ENCODE measurements around the gene LPAR1. TPM values are rescaled to one million over a fixed set of nuclear protein-coding genes. Genes with fewer than 3 reads are reported as not detected.
"Not testable (repeated sequence)": the region's sequence is repeated elsewhere in the genome, so short reads cannot be mapped to it uniquely, and the experiment has no call there.

The LPAR1 gene
- total and polyA plus RNA-seq, 11 donors, result 3.7 to 19.3 (median 6.9) TPM

GRCh38 chr9:110828264-110828663, 210.0 kb downstream of the LPAR1 start:
- ATAC-seq (peak; percentile 73 to 95 (median 78)), DNase-seq (peak in 4 of 5 donors; percentile 37 to 60 (median 50))
- Histone ChIP-seq H3K4me3 (no peak overlapping the region), H3K27ac (peak overlapping the region in 8 of 12 donors; percentile 22 to 64 (median 46)), H3K27me3 (no peaks in the 10 kb centered on the region), H3K4me1 (peaks cover 0 to 8% (median 0%) of the 10 kb centered on the region in 12 donors), H3K9me3 (peaks cover 0 to 14% (median 0%) of the 10 kb centered on the region in 12 donors), H3K36me3 (no peaks in the 10 kb centered on the region)
- intact Hi-C loops (cut with DNase I), result no loop called here
- WGBS, 4 donors, result 58 to 72% (median 60%) methylated on average over 3 of the region's 3 CpGs
- no peak for TF ChIP-seq POLR2A (IDR thresholded peaks at IDR 0.05)
- TF ChIP-seq, protein P1, sequence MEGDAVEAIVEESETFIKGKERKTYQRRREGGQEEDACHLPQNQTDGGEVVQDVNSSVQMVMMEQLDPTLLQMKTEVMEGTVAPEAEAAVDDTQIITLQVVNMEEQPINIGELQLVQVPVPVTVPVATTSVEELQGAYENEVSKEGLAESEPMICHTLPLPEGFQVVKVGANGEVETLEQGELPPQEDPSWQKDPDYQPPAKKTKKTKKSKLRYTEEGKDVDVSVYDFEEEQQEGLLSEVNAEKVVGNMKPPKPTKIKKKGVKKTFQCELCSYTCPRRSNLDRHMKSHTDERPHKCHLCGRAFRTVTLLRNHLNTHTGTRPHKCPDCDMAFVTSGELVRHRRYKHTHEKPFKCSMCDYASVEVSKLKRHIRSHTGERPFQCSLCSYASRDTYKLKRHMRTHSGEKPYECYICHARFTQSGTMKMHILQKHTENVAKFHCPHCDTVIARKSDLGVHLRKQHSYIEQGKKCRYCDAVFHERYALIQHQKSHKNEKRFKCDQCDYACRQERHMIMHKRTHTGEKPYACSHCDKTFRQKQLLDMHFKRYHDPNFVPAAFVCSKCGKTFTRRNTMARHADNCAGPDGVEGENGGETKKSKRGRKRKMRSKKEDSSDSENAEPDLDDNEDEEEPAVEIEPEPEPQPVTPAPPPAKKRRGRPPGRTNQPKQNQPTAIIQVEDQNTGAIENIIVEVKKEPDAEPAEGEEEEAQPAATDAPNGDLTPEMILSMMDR (IDR thresholded peaks at IDR 0.05), result no peak

DNA sequence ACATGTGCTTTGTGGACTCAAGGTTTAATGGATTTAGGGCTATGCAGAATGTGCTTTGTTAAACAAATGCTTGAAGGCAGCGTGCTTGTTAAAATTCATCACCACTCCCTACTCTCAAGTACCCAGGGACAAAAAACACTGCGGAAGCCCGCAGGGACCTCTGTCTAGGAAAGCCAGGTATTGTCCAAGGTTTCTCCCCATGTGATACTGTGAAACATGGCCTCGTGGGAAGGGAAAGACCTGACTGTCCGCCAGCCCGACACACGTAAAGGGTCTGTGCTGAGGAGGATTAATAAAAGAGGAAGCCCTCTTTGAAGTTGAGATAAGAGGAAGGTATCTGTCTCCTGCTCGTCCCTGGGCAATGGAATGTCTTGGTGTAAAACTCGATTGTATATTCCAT, 211.9 kb downstream of the LPAR1 start:
- H3K27me3 ChIP-seq; H3K4me3 ChIP-seq; intact Hi-C loops (cut with DNase I); H3K36me3 ChIP-seq; ATAC-seq; H3K4me1 ChIP-seq; H3K27ac ChIP-seq; DNase-seq: not testable (repeated sequence)
- peaks cover 0 to 14% (median 0%) of the 10 kb centered on the region in 12 donors for H3K9me3 ChIP-seq
- WGBS, 4 donors, result 67 to 72% (median 71%) methylated on average over 8 to 9 of the region's 9 CpGs

DNA sequence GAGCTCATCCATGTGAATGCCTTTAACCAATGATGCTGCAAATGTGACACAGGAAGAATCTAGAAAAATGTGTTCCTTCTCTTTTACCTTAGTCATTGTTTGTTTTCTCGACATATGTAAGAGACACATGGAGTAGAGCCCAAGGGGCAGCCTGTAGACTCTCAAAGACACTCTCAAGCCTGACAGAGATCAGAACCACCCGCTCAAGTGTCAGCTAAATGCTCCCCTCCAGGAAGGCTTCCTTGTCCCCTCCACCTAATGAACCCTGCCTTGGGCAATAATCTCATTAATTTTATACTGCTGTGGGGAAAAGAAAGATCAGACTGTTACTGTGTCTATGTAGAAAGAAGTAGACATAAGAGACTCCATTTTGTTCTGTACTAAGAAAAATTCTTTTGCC, 212.3 kb downstream of the LPAR1 start:
- 67 to 87% (median 73%) methylated on average over 2 of the region's 2 CpGs for WGBS, 4 donors
- intact Hi-C loops (cut with DNase I), result no loop called here
- Histone ChIP-seq H3K4me1 (peaks cover 0 to 8% (median 0%) of the 10 kb centered on the region in 12 donors), H3K4me3 (no peak overlapping the region), H3K36me3 (no peaks in the 10 kb centered on the region), H3K27me3 (no peaks in the 10 kb centered on the region), H3K9me3 (peaks cover 0 to 14% (median 0%) of the 10 kb centered on the region in 12 donors), H3K27ac (no peak overlapping the region)
- DNase-seq (no peak), ATAC-seq (no peak)
- TF ChIP-seq, protein P1 (IDR thresholded peaks at IDR 0.05), result no peak
- no peak for TF ChIP-seq POLR2A (IDR thresholded peaks at IDR 0.05)

DNA sequence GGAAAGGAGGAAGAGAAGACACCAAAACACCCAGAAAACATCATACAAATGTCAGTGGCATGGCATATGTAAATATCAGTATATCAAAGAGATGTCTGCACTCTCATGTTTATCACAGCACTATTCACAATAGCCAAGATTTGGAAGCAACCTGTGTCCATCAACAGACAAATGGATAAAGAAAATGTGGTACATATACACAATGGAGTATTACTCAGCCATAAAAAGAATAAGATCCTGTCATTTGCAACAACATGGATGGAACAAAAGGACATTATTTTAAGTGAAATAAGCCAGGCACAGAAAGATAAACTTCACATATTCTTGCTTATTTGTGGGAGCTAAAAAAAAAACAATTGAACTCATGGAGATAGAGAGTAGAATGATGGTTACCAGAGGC, 213.1 kb downstream of the LPAR1 start:
- H3K4me1 ChIP-seq; intact Hi-C loops (cut with DNase I); H3K4me3 ChIP-seq; H3K36me3 ChIP-seq; H3K27ac ChIP-seq; H3K27me3 ChIP-seq; ATAC-seq; DNase-seq: not testable (repeated sequence)
- peaks cover 0 to 14% (median 0%) of the 10 kb centered on the region in 12 donors for H3K9me3 ChIP-seq

Measured in heart left ventricle (tissue), 16 donors.